GM19238 (cell line): ENCODE results near the gene FBXO28.

Experiments
- DNase-seq: peaks from one replicate; pipeline ENCODE4 v3.0.0; 2011; ENCODE audit warnings: low spot score; ENCODE audit not compliant: insufficient read length

The FBXO28 gene

GRCh38 chr1:224095867-224096266 is 18.0 kb upstream of the FBXO28 start:
- DNase-seq: no peak

GRCh38 chr1:224096773-224097172 is 17.1 kb upstream of the FBXO28 start:
- DNase-seq: no peak

DNA sequence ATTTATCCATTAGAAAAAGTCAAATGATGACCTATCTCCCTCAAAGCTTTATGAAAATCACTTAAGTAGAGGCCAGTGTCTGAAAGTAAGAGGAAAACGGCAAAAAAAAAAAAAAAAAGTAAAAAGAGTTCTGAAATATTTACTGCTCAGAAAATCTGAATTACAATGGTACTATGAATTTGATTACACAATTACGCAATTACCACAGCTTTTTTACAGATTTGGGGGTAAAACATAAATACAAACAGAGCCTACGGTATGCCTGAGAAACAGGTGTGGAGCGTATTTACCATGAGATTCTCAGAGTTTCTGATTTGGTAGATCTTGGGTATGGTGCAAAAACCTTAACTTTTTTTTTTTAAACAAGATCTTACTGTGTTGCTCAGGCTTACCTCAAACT is 15.9 kb upstream of the FBXO28 start:
- no peak for DNase-seq

GRCh38 chr1:224106568-224107281 is 7.2 kb upstream of the FBXO28 start:
- peak; percentile 27 for DNase-seq

DNA sequence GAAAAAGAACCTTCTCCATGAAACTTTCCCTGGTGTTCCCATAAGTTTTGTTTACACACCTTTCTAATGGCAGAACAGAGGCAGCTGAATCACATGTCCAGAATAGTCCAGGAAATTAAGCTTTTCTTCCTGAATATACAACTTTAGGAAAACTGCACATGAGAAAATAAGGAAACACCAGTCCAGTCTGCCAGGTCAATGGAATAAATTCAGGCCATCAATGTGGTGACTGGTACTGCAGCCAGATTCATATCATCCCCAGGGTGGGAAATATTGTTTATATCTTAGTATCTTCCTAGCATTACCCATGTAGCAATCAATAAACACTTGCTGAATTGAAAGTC is 6.7 kb upstream of the FBXO28 start:
- DNase-seq: no peak

GRCh38 chr1:224108991-224109390 is 4.9 kb upstream of the FBXO28 start:
- no peak for DNase-seq

GRCh38 chr1:224109981-224110380 is 3.9 kb upstream of the FBXO28 start:
- no peak for DNase-seq

GRCh38 chr1:224113005-224113404 is 906 bp upstream of the FBXO28 start:
- no peak for DNase-seq

DNA sequence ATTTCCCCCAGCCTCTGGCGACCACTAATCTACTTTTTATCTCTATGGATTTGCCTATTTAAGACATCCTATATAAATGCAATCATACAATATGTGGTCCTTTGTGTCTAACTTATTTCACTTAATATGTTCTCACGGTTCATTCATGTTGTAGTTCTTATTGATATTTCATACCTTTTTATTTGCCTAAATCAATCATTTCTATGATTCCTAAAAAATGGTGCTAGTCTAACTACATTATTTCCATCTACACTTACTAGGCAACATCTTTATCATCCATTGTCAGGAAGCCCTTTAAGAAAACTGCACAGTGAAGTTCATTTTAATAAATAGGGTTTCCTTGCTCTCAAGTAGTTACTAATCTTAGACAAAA is 380 bp upstream of the FBXO28 start:
- DNase-seq: no peak

DNA sequence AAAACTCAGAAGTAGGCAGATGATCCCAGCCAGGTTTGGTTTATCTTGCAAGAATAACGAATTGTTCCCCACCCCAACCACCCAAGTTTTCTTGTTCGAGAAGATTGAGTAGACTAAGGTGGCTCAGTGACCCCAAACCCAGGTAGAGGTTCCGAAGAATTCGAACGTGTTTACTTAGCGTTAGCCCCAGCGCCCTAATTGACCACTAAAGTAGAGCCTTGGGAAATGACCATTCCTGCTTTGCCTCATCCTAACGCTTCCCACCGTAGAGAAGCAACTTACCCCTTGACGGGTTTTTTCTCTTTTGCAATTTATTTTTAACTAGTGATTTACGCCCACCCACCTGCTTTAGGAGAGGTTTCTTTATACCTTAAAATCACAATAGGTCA is 870 bp downstream of the FBXO28 start:
- DNase-seq: no peak

DNA sequence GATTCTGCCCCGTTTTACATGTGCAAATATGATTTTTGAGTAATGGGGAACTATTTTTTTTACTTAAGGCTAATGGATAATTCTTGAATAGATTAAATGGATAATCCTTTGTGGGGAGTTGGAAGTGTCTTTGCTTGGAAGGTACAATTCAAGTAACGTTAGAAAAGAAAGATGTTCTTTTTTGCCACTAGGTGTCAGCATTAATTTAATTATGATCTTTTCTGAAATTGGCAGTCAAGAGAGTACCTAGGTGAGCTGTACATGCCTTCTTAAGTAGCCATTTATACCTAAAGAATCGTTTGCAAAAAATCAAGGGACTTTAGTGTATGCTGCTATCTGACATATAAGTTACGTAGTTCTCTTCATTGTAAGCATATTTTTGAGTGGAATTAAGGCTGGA is 2.2 kb downstream of the FBXO28 start:
- peak; percentile 17 for DNase-seq

GRCh38 chr1:224118688-224119087 is 4.8 kb downstream of the FBXO28 start:
- DNase-seq: no peak

DNA sequence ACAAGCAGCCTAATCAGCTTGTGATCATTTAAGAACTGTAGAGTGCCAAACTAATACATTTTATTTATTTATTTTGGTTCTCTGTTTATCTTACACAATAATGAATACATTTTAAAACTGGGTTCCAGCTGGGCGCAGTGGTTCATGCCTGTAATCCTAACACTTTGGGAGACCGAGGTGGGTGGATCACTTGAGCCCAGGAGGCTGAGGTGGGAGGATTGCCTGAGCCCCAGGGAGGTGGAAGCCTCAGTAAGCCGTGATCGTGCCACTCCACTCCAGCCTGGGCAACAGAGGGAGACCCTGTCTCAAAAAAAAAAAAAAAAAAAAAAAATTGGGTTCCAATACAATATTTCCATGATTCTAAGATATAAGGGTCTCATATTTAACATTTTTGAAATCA is 9.2 kb downstream of the FBXO28 start:
- DNase-seq: no peak

- DNase-seq: no peak
Observed at GRCh38 chr1:224124220-224124619, 10.3 kb downstream of the FBXO28 start.

- DNase-seq: no peak
Observed at GRCh38 chr1:224127925-224128819, 14.3 kb downstream of the FBXO28 start.

DNA sequence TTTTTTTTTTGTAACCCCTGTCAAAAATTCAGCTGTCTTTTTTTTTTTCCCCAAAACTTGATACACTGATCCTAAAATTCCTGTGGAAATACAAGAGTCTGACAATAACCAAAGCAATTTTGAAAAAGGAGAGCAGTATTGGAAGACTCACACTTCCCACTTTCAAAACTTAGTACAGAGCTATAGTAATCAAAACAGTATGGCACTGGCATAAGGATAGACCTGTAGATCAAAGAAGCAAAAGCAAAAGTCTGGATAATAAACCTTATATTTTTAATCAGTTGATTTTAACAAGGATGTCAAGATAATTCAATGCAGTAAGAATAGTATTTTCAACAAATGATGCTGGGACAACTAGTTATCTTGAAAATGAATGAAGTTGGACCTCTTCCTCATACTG is 17.3 kb downstream of the FBXO28 start:
- DNase-seq: no peak

DNA sequence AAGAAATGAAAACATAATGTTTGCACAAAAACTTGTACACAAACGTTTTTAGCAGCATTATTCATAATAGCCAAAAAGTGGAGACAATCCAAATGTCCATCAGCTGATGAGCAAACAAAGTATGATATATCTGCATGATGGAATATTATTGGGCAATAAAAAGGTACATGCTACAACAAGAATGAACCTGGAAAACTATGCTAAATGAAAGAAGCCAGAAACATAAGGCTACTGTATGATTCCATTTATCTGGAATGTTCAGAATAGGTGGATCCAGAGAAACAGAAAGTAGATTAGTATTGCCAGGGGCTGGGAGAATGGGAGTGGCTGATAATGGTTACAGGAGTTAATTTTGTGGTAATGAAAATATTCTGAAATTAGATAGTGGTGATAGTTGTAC is 19.0 kb downstream of the FBXO28 start:
- no peak for DNase-seq

GRCh38 chr1:224133741-224134299 is 19.9 kb downstream of the FBXO28 start:
- DNase-seq: no peak

DNA sequence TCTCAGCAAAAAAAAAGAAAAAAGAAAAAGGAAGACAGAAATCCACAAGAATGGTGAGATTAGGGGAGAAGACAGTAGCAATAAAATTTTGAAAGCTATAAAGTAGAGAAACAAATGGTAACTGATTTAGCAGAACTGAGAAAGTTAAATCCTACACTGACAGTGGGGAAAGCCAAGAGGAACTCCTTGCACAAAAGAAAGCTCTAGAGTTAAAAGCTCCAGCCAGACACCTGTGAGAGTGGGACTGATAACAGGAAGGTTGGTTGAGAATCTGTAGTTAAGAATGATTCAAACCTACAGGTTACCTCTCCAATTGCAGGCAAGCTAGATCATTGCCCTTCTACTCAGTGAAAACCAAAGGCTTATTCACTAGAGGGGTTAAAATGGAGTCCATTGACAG is 23.6 kb downstream of the FBXO28 start:
- no peak for DNase-seq

GRCh38 chr1:224138198-224138597 is 24.3 kb downstream of the FBXO28 start:
- DNase-seq: no peak

GRCh38 chr1:224141693-224142092 is 27.8 kb downstream of the FBXO28 start:
- no peak for DNase-seq

GRCh38 chr1:224149709-224150108 is 35.8 kb downstream of the FBXO28 start:
- no peak for DNase-seq

DNA sequence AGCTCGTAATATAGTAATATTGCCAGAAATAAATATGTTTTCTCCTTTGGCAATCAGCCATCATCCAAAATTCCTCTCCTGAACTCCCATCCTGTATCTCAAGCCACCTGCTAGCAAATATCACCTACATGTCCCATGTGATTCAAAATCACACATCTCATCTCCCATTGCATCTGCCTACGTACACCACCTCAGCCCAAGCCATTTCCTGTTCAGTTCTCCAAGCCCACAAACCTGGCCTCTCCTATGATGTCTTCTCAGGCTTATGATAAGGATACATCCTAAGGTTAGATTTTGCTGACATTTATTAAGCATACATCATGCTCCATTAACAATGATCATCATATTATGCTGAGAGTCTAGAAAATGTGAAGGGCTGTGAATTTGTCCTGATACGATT is 37.2 kb downstream of the FBXO28 start:
- no peak for DNase-seq
